Measurements from ENCODE around the gene GUCY1A2. TPM values are rescaled to one million over a fixed set of nuclear protein-coding genes. Genes with fewer than 3 reads are reported as not detected.

Gene GUCY1A2
- total RNA-seq, 4 donors from 2014 or later = 22.6 to 147 (median 71.3) TPM

- Histone ChIP-seq H3K36me3 (no peaks in the 10 kb centered on the region), H3K9me3 (no peaks in the 10 kb centered on the region), H3K27me3 (no peaks in the 10 kb centered on the region), H3K4me3 (no peak overlapping the region), H3K27ac (peak overlapping the region; percentile 51 to 71), H3K4me1 (no peaks in the 10 kb centered on the region)
- TF ChIP-seq POLR2A (IDR thresholded peaks at IDR 0.05) (no peak), CTCF (IDR thresholded peaks at IDR 0.05) (no peak)
- DNase-seq = no peak
- intact Hi-C loops (cut with DNase I; ENCODE audit: low total_unique reads) = no loop called here
Measured at GRCh38 chr11:106702805-106703204, 315.5 kb downstream of the GUCY1A2 start.

- Histone ChIP-seq H3K9me3 (no peaks in the 10 kb centered on the region), H3K4me3 (no peak overlapping the region), H3K27ac (peak overlapping the region; percentile 75 to 77), H3K27me3 (no peaks in the 10 kb centered on the region), H3K4me1 (peaks cover 0 to 10% of the 10 kb centered on the region in 2 donors), H3K36me3 (no peaks in the 10 kb centered on the region)
- DNase-seq = no peak
- TF ChIP-seq CTCF (IDR thresholded peaks at IDR 0.05) (no peak), POLR2A (IDR thresholded peaks at IDR 0.05) (no peak)
- intact Hi-C loops (cut with DNase I; ENCODE audit: low total_unique reads) = no loop called here
Measured at GRCh38 chr11:106697058-106697457, 321.2 kb downstream of the GUCY1A2 start.

GRCh38 chr11:106695506-106695905 lies 322.8 kb downstream of the GUCY1A2 start:
- H3K4me1 ChIP-seq = peaks cover 0 to 10% of the 10 kb centered on the region in 2 donors
- peak overlapping the region; percentile 75 to 77 for H3K27ac ChIP-seq
- no peaks in the 10 kb centered on the region for H3K9me3 ChIP-seq
- no peaks in the 10 kb centered on the region for H3K36me3 ChIP-seq
- intact Hi-C loops (cut with DNase I; ENCODE audit: low total_unique reads) = no loop called here
- no peak for TF ChIP-seq CTCF (IDR thresholded peaks at IDR 0.05)
- peak in 1 of 2 donors; percentile 14 for TF ChIP-seq POLR2A (IDR thresholded peaks at IDR 0.05)
- H3K27me3 ChIP-seq = no peaks in the 10 kb centered on the region
- DNase-seq = peak in 1 of 2 donors; percentile 32
- no peak overlapping the region for H3K4me3 ChIP-seq

GRCh38 chr11:106694501-106694900 lies 323.8 kb downstream of the GUCY1A2 start:
- no peak for DNase-seq
- Histone ChIP-seq H3K27me3 (no peaks in the 10 kb centered on the region), H3K4me1 (peaks cover 0 to 10% of the 10 kb centered on the region in 2 donors), H3K4me3 (no peak overlapping the region), H3K9me3 (no peaks in the 10 kb centered on the region), H3K27ac (peak overlapping the region; percentile 75 to 77), H3K36me3 (no peaks in the 10 kb centered on the region)
- intact Hi-C loops (cut with DNase I; ENCODE audit: low total_unique reads) = no loop called here
- TF ChIP-seq POLR2A (IDR thresholded peaks at IDR 0.05) (no peak), CTCF (IDR thresholded peaks at IDR 0.05) (no peak)

- TF ChIP-seq CTCF (IDR thresholded peaks at IDR 0.05) (no peak), POLR2A (IDR thresholded peaks at IDR 0.05) (no peak)
- H3K4me1 ChIP-seq = peaks cover 0 to 10% of the 10 kb centered on the region in 2 donors
- H3K27ac ChIP-seq = no peak overlapping the region
- H3K27me3 ChIP-seq = no peaks in the 10 kb centered on the region
- intact Hi-C loops (cut with DNase I; ENCODE audit: low total_unique reads) = no loop called here
- no peaks in the 10 kb centered on the region for H3K36me3 ChIP-seq
- H3K9me3 ChIP-seq = no peaks in the 10 kb centered on the region
- H3K4me3 ChIP-seq = no peak overlapping the region
- no peak for DNase-seq
Measured at GRCh38 chr11:106691807-106692365, 326.4 kb downstream of the GUCY1A2 start.

Data from uterus (tissue), 4 donors.